Coronary artery (tissue), 2 donors: Measurements from ENCODE around the gene SRRT.

Source experiments
- DNase-seq: peaks from one replicate; pipeline ENCODE4 v3.0.0-alpha.2; 2017; ENCODE audit warnings: low spot score
- H3K27ac ChIP-seq, 2 donors: fragments of 200-600 bp; sonication (generic); one replicate each; pipeline ENCODE4 v1.5.1; 2016 to 2019
- H3K4me3 ChIP-seq: fragments of 200-600 bp; sonication (generic); 2 replicates; pipeline ENCODE4 v1.5.1; 2016; ENCODE audit warnings: mild to moderate bottlenecking, moderate library complexity
- TF ChIP-seq, protein P1 (sequence below): fragments of 200-600 bp; sonication (generic); IDR thresholded peaks from one replicate; pipeline ENCODE4 v1.5.1; 2019; ENCODE audit warnings: antibody characterized with exemption

Gene SRRT

GRCh38 chr7:100886936-100887515, 12.1 kb downstream of the SRRT start:
- no peak for DNase-seq

GRCh38 chr7:100887516-100888290, 12.8 kb downstream of the SRRT start:
- H3K4me3 ChIP-seq = no peak overlapping the region
- TF ChIP-seq, protein P1, sequence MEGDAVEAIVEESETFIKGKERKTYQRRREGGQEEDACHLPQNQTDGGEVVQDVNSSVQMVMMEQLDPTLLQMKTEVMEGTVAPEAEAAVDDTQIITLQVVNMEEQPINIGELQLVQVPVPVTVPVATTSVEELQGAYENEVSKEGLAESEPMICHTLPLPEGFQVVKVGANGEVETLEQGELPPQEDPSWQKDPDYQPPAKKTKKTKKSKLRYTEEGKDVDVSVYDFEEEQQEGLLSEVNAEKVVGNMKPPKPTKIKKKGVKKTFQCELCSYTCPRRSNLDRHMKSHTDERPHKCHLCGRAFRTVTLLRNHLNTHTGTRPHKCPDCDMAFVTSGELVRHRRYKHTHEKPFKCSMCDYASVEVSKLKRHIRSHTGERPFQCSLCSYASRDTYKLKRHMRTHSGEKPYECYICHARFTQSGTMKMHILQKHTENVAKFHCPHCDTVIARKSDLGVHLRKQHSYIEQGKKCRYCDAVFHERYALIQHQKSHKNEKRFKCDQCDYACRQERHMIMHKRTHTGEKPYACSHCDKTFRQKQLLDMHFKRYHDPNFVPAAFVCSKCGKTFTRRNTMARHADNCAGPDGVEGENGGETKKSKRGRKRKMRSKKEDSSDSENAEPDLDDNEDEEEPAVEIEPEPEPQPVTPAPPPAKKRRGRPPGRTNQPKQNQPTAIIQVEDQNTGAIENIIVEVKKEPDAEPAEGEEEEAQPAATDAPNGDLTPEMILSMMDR = no peak
- DNase-seq = no peak
- H3K27ac ChIP-seq = peak overlapping the region in 1 of 2 donors; percentile 47

More at GRCh38 chr7:100886936-100887515, 12.1 kb downstream of the SRRT start:
- no peak overlapping the region for H3K4me3 ChIP-seq
- TF ChIP-seq, protein P1 = no peak
- peak overlapping the region in 1 of 2 donors; percentile 47 for H3K27ac ChIP-seq

DNA sequence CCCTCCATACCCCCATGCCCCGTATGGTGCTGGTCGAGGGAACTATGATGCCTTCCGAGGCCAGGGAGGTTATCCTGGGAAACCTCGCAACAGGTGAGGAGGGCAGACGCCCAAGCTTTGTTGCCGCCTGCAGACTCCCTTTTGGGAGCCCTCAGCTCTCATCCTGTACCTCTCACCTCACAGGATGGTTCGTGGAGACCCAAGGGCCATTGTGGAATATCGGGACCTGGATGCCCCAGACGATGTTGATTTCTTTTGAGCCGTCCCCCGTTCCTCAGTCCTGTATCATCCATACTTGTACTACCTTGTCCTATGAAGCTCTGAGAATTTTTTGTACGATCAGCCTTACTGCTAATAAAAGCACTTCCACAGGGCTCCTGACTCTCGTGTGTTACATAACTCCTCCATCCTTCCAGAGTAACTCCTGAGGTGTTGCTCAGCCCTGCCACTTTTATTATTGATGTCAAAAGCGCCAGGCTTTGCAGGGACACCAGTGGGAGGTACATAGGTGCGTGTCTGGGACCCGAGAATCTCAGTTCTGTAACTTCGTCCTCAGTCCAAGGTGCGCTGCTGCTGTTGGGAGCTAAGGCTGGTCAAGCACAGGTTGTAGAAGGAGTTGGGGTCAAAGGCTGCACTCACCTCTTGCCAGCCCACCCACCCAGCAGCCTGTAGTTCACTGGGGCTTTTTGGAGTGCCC, 13.5 kb downstream of the SRRT start:
- TF ChIP-seq, protein P1 = no peak
- Histone ChIP-seq H3K27ac (peak overlapping the region in 1 of 2 donors; percentile 98), H3K4me3 (peak overlapping the region; percentile 86)
- no peak for DNase-seq

- TF ChIP-seq, protein P1 = no peak
- DNase-seq = no peak
- peak within 1 kb of the TSS; percentile 57 to 98 for H3K27ac ChIP-seq
- H3K4me3 ChIP-seq = peak within 1 kb of the TSS; percentile 86
Measured at GRCh38 chr7:100888988-100889750, 14.3 kb downstream of the SRRT start, which contains the start of gene UFSP1. Gene UFSP1 (minus strand): TSS chr7:100889715. CDS start chr7:100889271, 444 bp downstream.

- Histone ChIP-seq H3K27ac (peak overlapping the region; percentile 57 to 98), H3K4me3 (peak overlapping the region; percentile 86)
- DNase-seq = no peak
- TF ChIP-seq, protein P1 = no peak
Measured at GRCh38 chr7:100890653-100891567, 16.0 kb downstream of the SRRT start.
